HT-29 (cell line): ENCODE results near the gene ADSL. TPM values are rescaled to one million over a fixed set of nuclear protein-coding genes. Genes with fewer than 3 reads are reported as not detected.
"Not testable (repeated sequence)": the region's sequence is repeated elsewhere in the genome, so short reads cannot be mapped to it uniquely, and the experiment has no call there.

Experiments used
- DNase-seq: peaks from one replicate; pipeline ENCODE4 v3.0.0-alpha.2; 2015; ENCODE audit warnings: low spot score
- total RNA-seq: library from RNA; depleted of rRNA; stranded (reverse); fragments of >200 nt; shearing (Covaris generic); gene quantifications from 2 replicates; pipeline ENCODE4 v1.2.3, GENCODE V29; 2014

ADSL gene
- total RNA-seq, 1 experiment from 2014 or later = 62.4 TPM

DNA sequence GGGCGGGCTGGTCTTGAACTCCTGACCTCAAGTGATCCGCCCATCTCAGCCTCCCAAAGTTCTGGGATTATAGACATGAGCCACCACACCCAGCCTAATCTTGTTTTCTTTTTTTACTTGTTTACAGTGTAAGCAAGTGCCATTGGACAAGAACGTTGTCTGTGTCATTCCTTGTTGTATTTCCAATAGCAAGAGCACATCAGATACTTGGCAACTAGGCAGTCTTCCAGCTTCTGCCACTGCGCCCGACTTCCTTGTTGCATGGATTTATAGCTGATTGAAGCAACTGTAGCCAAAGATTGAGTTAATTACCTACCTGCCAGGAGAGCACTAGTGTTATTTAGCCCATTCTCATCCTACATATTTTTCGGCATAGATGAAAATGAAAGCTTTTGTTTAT lies 21.0 kb downstream of the ADSL start:
- no peak for DNase-seq

DNA sequence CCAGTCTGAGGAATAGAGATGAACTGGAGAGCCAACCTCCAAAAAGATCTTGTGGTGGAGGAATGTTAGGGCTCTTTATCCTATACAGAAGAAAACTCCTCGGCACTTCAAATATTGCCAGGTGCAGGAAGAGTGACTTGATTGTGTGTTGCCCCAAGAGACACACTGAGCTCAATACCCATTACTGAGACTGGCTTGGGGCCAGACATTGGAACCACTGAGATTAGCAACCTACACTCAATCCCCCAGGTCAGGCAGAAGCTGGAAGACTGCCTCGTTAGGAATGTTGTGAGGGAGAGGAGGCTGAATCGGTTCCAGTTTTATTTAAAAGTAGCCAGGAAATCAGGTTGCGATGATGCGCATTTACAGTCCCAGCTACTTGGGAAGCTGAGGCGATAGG lies 21.7 kb downstream of the ADSL start:
- DNase-seq = no peak

DNA sequence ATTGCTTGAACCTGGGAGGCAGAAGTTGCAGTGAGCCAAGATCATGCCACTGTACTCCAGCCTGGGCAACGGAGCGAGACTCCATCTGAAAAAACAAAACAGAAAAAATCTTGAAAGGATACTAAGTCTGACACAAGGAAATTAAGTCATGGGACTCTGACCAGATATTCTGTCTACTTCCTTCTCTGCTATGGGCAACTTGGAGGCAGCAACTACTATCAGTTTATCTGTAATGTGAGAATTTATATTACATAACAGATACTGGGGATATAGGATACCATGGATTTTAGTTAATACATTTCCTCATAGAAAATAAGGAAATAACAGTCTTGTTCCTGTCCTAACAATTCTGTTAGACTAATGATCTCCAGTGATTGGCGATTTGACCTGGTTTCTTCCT lies 22.5 kb downstream of the ADSL start:
- DNase-seq = no peak

DNA sequence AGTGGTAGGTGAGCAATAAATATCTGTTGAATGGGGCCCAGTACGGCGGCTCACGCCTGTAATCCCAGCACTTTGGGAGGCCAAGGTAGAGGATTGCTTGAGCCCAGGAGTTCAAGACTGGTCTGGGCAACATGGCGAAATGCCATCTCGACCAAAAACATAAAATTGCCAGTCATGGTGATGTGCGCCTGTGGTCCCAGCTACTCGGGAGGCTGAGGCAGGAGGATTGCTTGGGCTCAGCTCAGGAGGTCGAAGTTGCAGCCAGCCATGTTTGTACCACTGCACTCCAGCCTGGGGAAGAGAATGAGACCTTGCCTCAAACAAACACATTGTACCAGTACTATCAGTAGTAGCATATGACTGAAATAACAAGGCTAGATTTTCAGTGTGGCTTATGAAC lies 28.3 kb downstream of the ADSL start:
- no peak for DNase-seq

DNA sequence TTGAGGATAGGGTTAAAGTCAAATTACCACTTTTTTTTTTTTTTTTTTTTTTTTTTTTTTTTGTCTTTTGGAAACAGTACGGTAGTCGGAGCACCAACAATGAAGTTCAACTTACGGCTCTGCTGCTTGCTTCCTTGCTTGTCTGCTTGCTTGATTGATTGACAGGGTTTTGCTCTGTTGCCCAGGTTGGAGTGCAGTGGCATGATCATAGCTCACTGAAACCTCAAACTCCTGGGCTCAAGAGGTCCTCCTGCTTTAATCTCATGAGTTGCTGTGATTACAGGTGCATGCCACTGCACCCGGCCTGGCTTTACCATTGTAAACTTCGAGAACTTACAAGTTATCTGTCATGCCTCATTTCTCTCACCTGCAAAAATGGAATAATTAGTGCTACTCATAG lies 29.8 kb downstream of the ADSL start:
- no peak for DNase-seq

DNA sequence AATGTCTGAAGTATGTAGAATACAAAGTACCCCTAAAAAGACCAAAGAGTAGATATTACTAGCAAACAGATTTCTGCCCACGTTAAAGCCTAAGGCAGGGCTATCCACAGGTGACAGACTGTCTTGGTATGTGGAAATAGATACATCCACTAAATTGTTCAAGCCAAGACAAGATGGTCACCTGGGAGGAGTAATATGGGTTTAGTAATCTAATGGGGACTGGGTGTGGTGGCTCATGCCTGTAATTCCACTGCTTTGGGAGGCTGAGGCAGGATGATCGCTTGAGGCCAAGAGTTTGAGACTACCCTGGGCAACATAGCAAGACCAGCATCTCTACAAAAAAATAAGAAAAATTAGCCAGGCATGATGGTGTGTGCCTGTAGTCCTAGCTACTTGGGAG lies 31.6 kb downstream of the ADSL start:
- no peak for DNase-seq

DNA sequence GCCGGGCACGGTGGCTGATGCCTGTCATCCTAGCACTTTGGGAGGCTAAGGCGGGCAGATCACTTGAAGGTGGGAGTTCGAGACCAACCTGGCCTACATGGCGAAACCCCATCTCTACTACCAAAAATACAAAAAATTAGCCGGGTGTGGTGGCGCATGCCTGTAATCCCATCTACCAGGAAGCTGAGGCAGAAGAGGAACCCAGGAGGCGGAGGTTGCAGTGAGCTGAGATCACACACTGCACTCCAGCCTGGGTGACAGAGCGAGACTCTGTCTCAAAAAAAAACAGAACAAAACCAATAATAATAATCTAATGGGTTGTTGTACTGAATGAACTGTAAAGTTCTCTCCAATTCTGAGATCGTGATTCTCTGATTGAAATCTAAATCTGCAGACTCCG lies 32.1 kb downstream of the ADSL start:
- not testable (repeated sequence) for DNase-seq

DNA sequence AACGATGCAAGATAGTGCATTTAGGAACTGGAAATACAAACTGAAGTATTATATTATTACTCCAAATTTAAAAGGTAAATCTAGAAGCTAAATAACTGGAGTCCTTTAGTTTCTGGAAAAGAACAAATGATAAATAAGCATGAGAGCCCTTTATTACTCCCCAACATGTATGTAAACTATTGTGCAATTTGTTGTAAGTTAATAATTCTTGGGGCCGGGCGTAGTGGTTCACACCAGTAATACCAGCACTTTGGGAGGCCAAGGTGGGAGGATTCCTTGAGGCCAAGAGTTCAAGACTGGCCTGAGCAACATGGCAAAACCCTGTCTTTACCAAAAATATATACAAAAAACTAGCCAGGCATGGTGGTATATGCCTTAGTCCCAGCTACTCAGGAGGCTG lies 35.2 kb downstream of the ADSL start:
- DNase-seq = no peak

DNA sequence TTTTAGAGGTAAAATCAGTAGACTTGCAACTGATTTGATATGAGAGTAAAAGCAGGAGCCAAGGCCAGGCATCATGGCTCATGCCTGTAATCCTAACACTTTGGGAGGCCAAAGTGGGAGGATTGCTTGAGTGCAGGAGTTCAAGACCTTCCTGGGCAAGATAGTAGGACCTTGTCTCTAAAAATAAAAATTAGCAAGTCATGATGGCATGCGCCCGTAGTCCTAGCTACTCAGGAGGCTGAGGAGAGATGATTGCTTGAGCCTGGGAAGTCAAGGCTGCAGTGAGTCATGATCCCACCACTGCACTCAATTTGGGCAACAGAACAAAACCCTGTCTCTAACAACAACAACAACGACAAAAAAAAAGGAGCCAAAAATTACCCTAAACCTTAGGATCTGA lies 37.6 kb downstream of the ADSL start:
- DNase-seq = no peak

DNA sequence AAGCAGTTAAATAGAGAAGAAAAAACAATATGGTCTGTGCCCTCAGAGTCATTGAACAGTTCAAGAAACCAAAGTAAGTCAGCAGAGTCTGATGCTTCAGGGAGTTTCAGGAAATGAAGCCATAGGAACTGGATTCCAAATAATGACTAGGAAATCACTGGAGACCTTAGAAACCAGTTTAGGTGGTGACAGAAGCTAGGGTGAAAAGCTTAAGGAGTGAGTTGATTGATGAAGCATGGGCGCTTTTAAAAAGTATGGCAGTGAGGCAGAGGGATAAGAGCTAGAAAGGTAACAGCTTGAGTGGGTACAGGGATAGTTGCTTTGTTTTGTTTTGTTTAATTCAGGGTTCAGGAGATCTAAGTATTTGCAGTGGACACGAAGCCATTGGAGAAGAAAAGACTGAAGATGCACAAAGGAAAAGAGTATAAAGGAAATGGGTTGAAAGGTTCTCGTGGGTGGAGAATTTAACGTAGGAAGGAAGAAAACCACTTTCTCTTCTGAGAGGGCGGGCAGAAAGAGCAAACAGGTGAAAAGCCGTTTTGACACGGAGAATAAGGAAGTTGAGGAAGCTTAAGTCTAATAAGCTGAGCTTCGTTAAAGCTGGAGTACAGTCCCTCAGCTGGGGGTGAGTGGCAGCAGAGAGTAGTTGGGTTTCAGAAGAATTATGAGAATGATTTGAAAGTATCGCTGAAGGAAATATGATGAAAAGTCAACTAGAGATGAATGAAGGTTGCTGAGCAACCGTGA lies 38.9 kb downstream of the ADSL start:
- peak; percentile 68 for DNase-seq

DNA sequence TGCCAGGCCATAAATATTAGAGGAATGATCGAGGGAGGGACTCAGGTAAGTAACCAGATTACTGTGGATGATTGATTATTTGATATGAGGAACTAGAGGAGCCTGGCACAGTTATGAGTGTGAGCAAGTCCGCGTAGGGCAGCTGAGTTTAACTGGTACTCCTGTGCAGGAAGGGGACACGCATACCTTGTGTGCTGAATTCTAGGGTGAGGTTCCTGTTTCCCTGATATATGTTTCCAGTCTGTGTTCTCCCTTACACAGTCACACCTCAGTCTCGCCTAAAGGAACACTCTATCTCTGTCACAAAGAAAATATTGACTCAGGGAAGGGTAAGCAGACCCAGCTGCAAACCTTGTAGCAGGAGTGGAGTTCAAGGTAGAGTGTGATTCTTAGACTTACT lies 41.4 kb downstream of the ADSL start:
- peak; percentile 46 for DNase-seq

DNA sequence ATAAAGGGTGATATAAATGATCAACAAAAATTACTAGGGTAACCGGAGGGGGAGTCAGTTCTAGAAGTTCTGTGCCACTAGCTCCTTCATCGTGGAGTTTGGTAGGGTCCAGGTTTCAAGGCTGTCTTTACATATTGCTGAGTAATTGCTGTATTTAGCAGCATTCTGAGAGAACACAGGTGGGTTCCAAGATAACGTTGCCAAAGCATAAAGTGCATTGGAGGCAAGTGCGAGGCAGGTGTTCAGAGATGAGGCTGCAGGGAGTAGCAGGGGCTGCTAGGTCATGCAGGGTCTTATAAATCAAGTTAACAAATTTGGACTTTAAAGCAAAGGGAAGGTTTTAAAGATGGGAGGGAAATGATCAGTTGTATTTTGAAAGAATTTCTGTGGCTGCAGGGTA lies 41.9 kb downstream of the ADSL start:
- DNase-seq = no peak

DNA sequence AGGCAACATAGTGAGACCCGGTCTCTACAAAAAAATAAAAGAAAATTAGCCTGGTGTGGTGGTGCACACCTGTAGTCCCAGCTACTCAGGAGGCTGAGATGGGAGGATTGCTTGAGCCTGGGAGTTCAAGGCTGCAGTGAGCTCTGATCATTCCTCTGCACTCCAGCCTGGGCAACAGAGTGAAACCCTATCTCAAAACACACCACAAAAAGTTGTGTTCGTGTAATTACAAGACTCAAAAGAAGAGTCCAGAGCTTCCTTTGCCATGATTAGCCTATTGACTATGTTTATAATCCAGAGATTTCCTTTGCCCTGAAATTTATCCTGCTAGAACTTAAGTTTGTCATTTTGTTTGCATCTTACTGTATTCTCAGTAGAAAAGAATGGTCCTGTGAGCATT lies 45.1 kb downstream of the ADSL start:
- DNase-seq = no peak

DNA sequence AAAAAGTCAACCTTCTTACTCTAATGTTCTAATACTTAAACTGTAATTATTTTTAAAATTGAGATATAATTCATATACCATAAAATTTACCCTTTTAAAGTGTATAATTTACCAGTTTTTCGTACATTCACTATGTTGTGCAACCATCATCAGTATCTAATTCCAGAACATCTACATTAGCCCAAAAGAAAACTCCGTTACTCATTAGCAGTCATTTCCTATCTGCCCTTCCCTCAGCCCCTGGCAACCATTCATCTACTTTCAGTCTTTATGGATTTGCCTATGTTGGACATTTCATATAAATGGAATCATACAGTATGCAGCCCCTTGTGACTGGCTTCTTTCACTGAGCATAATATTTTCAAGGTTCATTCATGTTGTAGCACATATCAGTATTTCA lies 46.3 kb downstream of the ADSL start:
- DNase-seq = no peak

DNA sequence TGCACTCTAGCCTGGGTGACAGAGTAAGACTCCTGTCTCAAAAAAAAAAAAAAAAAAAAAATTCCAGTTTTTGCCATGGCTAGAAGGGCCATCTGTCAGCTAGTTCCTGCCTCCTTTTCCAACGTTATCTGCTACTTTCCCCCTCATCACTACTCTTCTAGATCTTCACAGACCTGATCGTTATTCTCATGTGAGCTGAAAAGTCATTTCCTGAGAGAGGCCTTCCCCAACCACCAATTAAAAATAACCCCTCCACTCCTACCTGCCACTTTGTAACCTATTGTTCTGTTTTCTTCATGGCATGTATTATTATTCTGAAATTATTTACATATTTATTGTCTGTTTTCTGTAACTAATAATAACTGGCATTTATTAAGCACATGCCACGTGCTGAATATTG lies 48.3 kb downstream of the ADSL start:
- DNase-seq = no peak

DNA sequence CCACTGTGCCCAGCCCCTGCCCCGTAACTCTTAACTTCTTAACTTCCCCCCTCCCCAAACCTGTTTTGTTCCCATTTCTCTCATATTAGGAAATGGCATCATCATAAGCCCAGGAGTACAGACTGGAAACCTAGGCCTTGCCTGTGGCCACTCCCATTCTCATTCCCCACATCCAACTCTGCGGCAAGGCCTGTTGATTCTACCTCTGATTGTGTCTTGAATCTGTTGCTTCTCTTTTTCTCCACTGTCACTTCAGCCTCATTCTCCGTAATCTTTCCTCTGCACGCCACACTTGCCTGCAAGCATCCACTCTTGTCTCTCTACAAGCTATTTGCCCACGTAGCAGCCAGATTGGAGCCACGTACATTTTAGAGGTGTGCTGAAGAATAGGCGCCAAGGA lies 49.3 kb downstream of the ADSL start:
- DNase-seq = no peak

DNA sequence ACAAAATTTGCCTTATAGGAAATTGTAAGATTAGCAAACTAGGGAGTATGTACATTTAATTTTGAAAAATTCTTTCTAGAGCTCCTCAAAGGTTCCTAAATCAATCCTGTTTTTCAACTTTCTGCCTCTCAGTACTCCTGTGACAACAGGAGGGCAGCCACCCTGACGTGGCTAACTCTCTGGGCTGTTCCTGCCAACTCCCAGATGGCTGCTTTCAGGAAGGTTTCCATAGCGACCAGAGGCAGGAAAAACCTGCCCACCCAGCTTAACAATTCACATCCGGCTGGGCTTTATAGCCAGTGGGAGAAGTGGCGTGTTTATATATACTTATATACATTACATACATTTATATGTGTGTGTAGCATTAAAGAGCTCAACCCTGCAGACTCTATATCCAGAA lies 50.6 kb downstream of the ADSL start:
- peak; percentile 94 for DNase-seq

DNA sequence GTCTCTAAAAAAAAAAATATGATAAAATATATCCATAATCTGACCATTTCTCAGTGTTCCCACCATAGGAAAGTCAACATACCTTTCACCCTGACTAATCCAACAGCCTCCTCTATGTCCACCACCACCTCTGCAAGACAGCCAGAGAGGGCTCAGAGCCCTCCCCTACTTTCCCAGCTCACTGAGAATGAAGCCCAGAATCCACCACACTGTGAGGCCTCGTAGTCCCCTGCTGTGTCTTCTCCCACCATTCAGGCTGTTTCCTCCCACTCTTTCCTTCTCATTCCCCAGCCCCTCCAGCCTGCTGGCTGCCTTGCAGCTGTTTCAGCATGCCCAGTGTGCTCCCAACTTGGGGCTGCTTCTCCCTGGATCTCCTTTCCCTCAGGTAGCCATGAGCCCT lies 51.1 kb downstream of the ADSL start:
- no peak for DNase-seq

DNA sequence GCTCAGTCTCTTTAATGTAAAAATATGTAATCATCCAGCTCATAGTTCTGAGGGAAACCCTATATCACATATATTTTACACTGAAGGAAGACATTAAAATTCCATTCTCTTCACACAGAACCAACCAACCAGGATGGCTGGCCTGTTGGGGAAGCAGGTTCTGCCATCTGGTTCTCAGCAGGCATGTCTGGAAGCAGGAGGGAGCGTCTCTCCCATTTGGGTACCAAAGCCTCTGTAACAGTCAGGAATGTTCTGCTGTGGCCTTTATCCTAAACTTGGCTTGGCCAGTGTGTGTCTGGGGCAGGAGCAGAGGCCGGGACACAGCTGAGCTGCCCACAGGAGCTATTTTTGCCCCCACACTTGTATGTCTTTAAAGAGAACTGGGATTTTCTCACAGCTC lies 53.3 kb downstream of the ADSL start:
- DNase-seq = peak; percentile 14

DNA sequence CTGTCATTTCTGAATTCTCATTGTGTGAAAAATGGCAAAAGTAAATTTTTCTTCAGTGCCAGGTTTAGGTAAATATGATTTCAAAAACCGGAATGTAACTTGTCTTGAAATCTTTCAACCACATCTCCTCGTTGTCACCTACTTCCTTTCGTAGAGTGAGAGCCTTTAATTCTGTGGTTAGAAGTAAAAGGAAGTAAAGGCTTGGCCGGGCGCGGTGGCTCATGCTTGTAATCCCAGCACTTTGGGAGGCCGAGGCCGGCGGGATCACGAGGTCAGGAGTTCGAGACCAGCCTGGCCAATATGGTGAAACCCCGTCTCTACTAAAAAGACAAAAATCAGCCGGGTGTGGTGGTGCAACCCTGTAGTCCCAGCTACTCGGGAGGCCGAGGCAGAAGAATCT lies 53.9 kb downstream of the ADSL start:
- peak; percentile 33 for DNase-seq

DNA sequence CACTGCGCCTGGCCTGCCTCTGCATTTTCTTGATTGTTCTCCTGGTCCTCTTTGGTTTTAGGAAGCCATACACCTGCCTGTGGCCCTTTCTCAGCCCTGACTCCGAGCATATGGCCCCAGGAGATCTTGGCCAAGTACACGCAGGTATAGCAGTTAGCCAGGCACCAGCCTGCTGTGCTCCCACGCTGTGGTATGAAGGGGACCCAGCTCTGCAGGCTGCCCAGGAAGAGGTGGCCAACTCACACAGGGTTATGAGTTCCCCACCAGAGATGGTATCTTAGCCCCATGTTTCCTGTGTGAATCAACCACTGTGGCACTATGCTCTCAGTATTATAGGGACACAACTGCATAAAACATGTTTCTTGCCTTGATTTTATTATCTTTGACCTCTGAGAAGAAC lies 55.2 kb downstream of the ADSL start:
- no peak for DNase-seq

DNA sequence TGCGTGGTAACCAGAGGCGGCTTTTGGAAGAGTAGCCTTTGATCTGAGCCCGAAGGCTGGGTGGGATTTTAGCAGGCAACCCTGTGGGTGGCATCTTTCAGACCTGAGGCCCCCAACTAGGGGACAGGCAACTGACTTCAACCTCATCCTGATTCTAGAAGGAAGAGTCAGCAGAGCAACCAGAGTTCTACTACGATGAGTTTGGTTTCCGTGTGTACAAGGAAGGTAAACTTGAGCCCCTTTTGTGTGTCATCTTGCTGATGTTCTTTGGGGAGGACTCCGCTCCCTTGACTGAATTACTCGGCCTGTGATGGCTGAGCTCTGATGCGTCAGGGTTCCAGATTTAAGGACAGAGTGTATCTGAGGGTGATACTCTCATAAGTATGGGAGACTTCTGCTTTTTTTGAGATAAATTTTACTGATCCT lies 55.7 kb downstream of the ADSL start:
- DNase-seq = no peak

DNA sequence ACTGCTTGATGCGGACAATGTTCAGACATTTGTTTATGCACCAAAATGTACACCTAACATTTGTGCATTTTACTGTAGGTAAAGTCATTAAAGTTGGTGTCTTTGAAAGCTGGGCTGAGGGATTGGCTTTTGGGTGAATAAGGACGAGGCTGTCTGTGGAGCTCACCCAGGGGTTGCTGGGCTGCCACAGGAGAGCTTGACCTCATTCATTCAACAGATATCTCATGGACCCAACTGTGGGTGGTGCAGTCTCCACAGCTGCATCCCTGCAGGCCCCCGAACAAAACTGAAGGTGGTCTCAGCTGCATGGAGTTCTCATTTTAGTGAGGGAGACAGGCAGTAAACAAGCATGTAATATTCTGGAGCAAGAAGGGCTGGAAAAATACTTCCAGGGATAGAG lies 56.8 kb downstream of the ADSL start:
- no peak for DNase-seq

DNA sequence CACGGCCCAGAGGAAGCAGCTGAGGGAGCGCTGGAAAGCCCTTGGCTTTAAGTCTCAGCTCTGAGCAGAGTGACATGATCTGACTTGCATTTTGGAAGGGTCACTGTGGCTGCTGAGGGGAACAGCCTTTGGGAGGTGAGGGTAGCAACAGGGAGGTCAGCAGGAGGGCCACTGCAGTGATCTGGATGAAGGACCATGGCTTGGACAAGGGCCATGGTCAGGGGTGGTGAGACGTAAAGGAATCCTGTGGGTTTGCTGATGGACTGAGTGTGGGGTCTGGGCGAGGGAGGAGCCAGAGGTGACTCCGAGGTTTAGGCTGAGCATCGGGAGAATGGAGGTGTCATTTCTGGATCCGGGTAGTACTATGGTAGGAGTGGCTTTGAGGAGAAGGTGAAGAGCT lies 57.4 kb downstream of the ADSL start:
- no peak for DNase-seq
